T-helper 2 cell treated with Interferon-gamma antibody and Interleukin-4, amounts not matched to agents 100 ng/mL and 5 ng/mL, for 36 hours (primary cell): ENCODE data around the gene LEMD1. TPM values are rescaled to one million over a fixed set of nuclear protein-coding genes. Genes with fewer than 3 reads are reported as not detected.

ENCODE experiments used
- intact Hi-C: fragments of 100-400 bp; cut with micrococcal nuclease; formaldehyde crosslinking; loops from one replicate; pipeline ENCODE4 v1.15.1; 2023
- total RNA-seq: library from RNA; stranded (reverse); gene quantifications from 2 replicates; pipeline ENCODE4 v1.2.3, GENCODE V29; 2022

LEMD1 gene
- total RNA-seq, 1 donor from 2014 or later: not detected

DNA sequence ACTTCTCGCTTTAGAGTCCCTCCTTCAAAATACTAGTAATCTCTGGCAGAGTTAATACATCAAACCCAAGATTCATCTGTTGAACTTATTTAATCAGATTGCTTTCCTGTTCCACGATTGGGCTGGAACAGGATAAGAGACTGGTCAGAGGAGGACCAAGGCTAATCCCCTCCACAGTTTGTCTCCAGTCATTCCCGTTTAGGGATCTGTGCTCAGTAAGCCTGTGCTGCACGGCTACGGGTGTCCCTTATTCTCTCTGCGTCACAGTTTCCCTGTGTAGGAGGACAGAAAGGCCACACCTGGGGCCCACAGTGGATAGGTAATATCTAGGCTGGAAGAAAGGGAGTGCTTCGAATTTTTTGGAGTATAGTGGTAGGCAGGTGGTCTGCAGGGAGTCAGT lies 83.8 kb downstream of the LEMD1 start:
- intact Hi-C loops: loop anchor here (5.0 kb wide), 1 partner anchor 149 kb away; no protein-coding TSS in a partner anchor

GRCh38 chr1:205337481-205337880 lies 84.4 kb downstream of the LEMD1 start:
- intact Hi-C loops: loop anchor here (5.0 kb wide), 1 partner anchor 150 kb away; no protein-coding TSS in a partner anchor

DNA sequence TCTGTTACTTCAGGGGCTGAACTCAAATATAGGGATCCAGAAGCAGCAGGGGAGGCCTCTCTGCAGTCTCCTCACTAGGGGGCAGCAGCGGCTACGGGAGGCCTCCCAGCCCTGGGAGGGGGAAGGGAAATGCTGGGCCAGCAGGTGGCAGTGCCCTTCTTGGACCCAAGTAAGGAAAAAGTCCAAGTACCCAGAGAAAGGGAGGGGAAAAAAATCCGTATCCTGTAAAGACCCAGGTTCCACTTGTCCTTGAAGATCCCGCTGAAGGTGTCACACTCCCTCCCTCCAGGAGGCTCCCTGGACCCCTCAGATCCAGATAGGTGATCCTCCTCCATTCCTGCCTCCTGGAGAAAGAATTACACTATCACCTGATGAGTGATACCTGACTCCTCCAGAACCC lies 86.2 kb downstream of the LEMD1 start:
- intact Hi-C loops: loop anchor here (1.0 to 5.0 kb wide), 3 partner anchors 9 to 189 kb away; no protein-coding TSS in a partner anchor

- intact Hi-C loops: no loop called here
Observed at GRCh38 chr1:205332015-205332791, 89.7 kb downstream of the LEMD1 start.

Other genes with a start within 250 kb of the LEMD1 start
- 8.4 and 8.7 TPM in 2 replicates for gene DSTYK, start 210.4 kb downstream of the LEMD1 start, total RNA-seq
- 0.98 and 1.0 TPM in 2 replicates for gene TMCC2, start 194.1 kb downstream of the LEMD1 start, total RNA-seq
- gene NUAK2, start 100.3 kb downstream of the LEMD1 start, total RNA-seq: 2.9 and 3.5 TPM in 2 replicates
- not detected in 2 replicates for gene KLHDC8A, start 65.1 kb downstream of the LEMD1 start, total RNA-seq
- 0.09 TPM in 1 of 2 replicates, not detected in the other for gene BLACAT1, start 34.0 kb upstream of the LEMD1 start, total RNA-seq
- gene CDK18, start 82.6 kb upstream of the LEMD1 start, total RNA-seq: 0.27 and 0.73 TPM in 2 replicates
- 95.1 and 97.3 TPM in 2 replicates for gene ELK4, start 210.0 kb upstream of the LEMD1 start, total RNA-seq